VCaP (cell line): Measurements from ENCODE around the gene COX10.

Source experiments
- H3K27ac ChIP-seq: fragments of 450-650 bp; 2 replicates; pipeline ENCODE4 v1.5.1; 2017
- CTCF ChIP-seq: fragments of 450-650 bp; conservative IDR thresholded peaks from 2 replicates; pipeline ENCODE4 v1.5.1; 2017; ENCODE audit warnings: mild to moderate bottlenecking, moderate library complexity

COX10 gene

DNA sequence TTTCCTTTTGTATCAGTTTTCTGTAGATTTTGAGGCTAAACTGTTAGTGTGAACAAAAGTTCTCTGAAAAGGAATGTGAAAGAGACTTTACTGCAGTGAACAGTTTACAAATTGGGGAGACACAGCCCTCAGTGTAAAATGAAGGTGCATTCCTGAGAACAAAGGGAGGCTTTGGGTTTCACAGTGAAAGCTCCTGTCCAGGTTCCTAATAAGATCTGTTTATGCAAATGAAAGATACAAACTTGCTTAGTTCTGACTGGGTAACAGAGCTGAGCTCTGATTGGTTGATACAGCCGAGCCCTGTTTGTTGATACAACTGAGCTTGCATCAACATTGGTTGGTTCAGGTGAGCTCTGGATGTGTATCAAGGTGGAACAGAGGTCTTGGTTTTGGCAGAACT, 175.7 kb downstream of the COX10 start:
- no peak overlapping the region for H3K27ac ChIP-seq
- TF ChIP-seq CTCF, result no peak

- TF ChIP-seq CTCF, result no peak
- no peak overlapping the region for H3K27ac ChIP-seq
These were observed 176.3 kb downstream of the COX10 start for GRCh38 chr17:14245629-14246028.
